DMS114 treated with DMSO at 0.1 percent for 48 hours (cell line): ENCODE data around the gene FFAR4.

Experiments
- DNase-seq: peaks from one replicate; lab custom pipeline; 2025; ENCODE audit not compliant: unreplicated experiment; lab: John Stamatoyannopoulos, UW

FFAR4 gene

GRCh38 chr10:93570383-93570782, 3.9 kb downstream of the FFAR4 start:
- no peak for DNase-seq

- no peak for DNase-seq
These were observed 6.1 kb downstream of the FFAR4 start for GRCh38 chr10:93572606-93573005.

GRCh38 chr10:93573051-93573909, 6.8 kb downstream of the FFAR4 start:
- no peak for DNase-seq

- DNase-seq = no peak
These were observed 7.5 kb downstream of the FFAR4 start for GRCh38 chr10:93573924-93574323.

- DNase-seq = no peak
These were observed 10.4 kb downstream of the FFAR4 start for GRCh38 chr10:93576888-93577287.

GRCh38 chr10:93577565-93577964, 11.1 kb downstream of the FFAR4 start:
- no peak for DNase-seq

GRCh38 chr10:93579089-93579488, 12.6 kb downstream of the FFAR4 start:
- DNase-seq = no peak

- DNase-seq = no peak
These were observed 13.7 kb downstream of the FFAR4 start for GRCh38 chr10:93579985-93580711.

GRCh38 chr10:93580828-93581227, 14.4 kb downstream of the FFAR4 start:
- no peak for DNase-seq

GRCh38 chr10:93584445-93584844, 18.0 kb downstream of the FFAR4 start:
- no peak for DNase-seq

- no peak for DNase-seq
These were observed 23.4 kb downstream of the FFAR4 start for GRCh38 chr10:93589648-93590562.

- DNase-seq = no peak
These were observed 24.2 kb downstream of the FFAR4 start for GRCh38 chr10:93590638-93591037.

- no peak for DNase-seq
These were observed 24.8 kb downstream of the FFAR4 start for GRCh38 chr10:93591065-93591808.

- no peak for DNase-seq
These were observed 26.8 kb downstream of the FFAR4 start for GRCh38 chr10:93593254-93593653.

GRCh38 chr10:93593749-93594148, 27.3 kb downstream of the FFAR4 start:
- no peak for DNase-seq

- no peak for DNase-seq
These were observed 28.1 kb downstream of the FFAR4 start for GRCh38 chr10:93594518-93594917.

GRCh38 chr10:93595378-93596161, 29.1 kb downstream of the FFAR4 start:
- DNase-seq = no peak

- no peak for DNase-seq
These were observed 30.1 kb downstream of the FFAR4 start for GRCh38 chr10:93596539-93596938.

GRCh38 chr10:93597075-93597599, 30.7 kb downstream of the FFAR4 start:
- DNase-seq = no peak

GRCh38 chr10:93598157-93598556, 31.7 kb downstream of the FFAR4 start:
- DNase-seq = no peak
